SK-N-DZ (cell line): Measurements from ENCODE around the gene BIVM.

Experiments used
- DNase-seq: peaks from one replicate; pipeline ENCODE4 v3.0.0-alpha.2; 2015; ENCODE audit warnings: low spot score

Gene BIVM

GRCh38 chr13:102838982-102839381 is 40.1 kb downstream of the BIVM start:
- DNase-seq = no peak

- no peak for DNase-seq
Measured at GRCh38 chr13:102839462-102839861, 40.5 kb downstream of the BIVM start.

DNA sequence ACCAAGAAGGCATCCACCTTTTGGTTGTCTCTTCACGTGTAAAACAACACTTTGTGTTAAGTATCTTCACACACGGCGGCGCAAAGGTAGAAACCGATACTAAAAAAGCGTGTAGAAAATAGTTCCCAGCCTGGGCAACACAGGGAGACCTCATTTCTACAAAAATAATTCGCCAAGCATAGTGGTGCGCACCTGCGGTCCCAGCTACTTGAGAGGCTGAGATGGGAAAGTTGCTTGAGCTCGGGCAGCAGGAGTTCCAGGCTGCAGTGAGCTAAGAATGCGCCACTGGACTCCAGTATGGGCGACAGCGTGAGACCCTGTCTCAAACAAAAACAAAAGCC is 46.3 kb downstream of the BIVM start:
- DNase-seq = no peak

- peak; percentile 95 for DNase-seq
Measured at GRCh38 chr13:102845630-102846260, 46.8 kb downstream of the BIVM start, which contains the start of gene ERCC5. ERCC5 (plus strand) TSS chr13:102846032; CDS start chr13:102846267, 235 bp downstream.

DNA sequence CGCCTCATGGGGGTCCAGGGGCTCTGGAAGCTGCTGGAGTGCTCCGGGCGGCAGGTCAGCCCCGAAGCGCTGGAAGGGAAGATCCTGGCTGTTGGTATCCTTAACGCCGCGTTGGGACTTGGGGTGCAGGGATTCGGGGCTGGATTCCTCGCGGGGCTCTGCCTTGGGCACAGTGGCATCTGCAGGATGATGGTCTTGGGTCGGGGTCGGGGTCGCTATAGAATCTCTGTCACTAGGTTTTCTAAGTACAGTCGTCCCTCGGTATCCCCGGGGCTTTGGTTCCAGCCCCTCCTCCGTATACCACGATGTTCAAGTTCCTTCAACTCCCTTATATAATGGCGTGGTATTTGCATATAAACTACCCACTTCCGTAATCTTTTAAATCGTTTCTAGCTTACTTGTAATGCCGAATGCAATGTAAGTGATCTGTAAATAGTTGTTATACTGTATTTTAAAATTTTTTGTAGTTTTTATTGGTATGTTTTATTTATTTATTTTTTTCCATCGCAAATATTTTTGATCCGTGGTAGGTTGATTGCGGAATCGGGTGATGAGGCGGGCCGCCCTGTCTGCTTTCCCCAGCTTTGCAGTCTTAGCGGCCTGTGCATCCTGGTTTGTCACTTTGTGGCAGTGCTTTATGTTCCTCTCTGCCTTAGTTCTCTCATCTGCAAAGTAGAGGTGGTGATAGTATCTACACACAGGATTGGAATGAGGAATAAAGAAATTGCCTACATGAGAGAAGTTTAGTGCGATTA is 47.5 kb downstream of the BIVM start:
- DNase-seq = peak; percentile 36

GRCh38 chr13:102847272-102848234 is 48.6 kb downstream of the BIVM start:
- DNase-seq = peak; percentile 28

GRCh38 chr13:102848956-102849355 is 50.0 kb downstream of the BIVM start:
- DNase-seq = no peak

- no peak for DNase-seq
Measured at GRCh38 chr13:102852556-102852955, 53.6 kb downstream of the BIVM start.

GRCh38 chr13:102854675-102855074 is 55.8 kb downstream of the BIVM start:
- DNase-seq = no peak

- no peak for DNase-seq
Measured at GRCh38 chr13:102856557-102856956, 57.6 kb downstream of the BIVM start.

GRCh38 chr13:102862624-102863210 is 63.8 kb downstream of the BIVM start:
- DNase-seq = no peak

- DNase-seq = no peak
Measured at GRCh38 chr13:102863590-102863989, 64.7 kb downstream of the BIVM start.

DNA sequence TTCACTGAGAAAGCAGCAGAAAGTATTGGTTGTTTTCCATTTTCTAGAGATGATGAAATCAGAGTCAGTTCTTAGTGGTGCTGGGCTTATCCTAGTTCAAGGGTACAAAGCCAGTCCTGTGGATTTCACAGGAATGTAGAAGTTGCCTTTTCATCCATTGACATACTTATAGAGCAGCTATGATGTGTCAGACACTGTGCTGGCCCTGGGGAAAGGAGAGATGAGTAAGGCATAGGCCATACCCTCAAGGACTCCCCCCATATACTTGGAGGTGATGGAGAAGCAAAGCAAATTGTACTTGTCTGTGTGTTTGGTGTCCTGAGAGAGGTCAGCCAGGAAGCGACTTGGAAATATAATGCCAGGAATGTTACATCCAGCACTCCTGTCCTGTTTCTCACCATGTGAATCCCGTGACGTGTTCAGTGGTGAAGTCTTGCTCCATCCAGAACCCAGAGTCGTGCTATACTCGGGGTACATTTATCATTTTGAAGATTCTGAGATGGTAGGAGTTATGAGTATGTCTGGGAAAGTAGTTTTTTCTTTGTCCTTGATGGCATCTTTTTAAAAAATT is 69.5 kb downstream of the BIVM start:
- DNase-seq = no peak

DNA sequence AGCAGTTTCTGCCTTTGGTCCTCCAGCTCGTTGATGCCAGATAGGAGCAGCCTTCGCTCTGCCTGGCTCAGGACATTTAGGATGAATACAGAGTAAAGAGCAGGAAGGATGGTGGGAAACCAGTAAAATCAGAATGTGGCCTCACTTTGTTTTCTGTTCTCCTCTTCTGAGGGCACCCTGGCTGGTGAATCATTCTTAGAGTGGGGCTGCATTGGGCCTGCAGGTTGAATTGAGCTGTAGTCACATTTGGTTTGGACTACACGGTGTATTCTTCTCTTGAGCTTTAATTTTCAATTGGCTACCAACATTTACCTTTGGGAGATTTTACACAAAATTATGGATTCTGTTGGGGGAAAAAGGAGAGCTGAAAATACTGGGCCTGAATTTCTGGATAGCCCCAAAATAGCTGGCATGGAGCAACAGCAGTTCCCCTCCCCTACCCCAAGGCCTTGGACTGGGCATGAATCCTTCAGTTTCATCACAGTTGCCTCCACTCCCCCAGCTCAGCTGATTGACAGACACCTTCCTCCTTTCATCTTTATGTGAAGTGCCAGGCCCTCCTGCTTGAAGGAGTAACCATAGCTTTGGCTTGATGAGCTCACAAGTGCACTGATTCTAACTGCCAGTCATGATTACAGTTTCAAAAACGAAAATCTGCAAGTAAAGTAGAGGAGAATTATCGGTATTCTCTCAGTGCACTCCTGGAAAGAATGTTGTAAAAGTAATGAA is 71.2 kb downstream of the BIVM start:
- peak; percentile 7 for DNase-seq

- DNase-seq = peak; percentile 58
Measured at GRCh38 chr13:102870677-102871415, 71.9 kb downstream of the BIVM start.

DNA sequence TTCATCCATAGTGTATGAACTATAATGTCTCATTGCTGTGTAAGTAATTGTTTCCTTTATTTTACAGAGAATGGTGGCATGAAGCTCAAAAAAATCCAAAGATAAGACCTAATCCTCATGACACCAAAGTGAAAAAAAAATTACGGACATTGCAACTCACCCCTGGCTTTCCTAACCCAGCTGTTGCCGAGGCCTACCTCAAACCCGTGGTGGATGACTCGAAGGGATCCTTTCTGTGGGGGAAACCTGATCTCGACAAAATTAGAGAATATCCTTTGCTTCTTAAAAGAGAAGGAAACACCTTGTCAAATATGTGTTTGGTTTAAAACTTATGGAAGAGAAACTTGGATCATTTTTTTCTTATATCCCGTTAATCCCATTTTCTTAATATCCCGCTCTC is 73.2 kb downstream of the BIVM start:
- DNase-seq = no peak

DNA sequence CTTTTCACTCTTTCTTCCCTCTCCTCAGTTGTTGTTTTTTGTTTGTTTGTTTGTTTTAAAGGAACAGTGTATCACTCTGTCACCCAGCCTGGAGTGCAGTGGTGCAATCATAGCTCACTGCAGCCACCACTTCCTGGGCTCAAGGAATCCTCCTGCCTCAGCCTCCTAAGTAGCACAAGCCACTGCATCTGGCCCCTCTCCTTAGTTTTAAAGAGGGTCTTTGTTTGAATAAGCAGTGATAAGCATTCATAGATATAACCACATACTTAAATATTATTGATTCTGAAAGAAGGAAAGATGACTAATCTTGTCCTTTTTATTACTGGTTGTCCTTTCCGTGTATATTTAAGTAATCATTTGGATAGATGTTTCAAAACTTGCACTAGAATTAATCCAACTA is 73.6 kb downstream of the BIVM start:
- no peak for DNase-seq

DNA sequence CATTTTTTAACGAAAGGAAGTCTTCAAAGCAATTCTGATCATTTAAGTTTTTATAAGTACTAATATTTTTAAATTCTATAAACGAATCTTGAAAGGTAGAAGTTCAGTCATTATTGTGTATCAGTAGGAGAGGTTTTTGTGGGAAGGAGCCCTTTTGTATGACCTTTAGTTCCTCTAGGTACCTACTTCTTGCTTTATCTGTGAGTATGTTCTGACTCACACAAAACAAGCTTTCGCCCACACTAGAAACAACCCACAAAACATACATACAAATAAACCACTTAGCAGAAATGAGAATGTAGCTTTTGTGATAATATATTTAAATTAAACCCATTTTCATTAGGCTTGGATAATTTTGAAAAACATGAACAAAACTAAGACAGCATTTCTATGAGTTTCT is 74.7 kb downstream of the BIVM start:
- no peak for DNase-seq

DNA sequence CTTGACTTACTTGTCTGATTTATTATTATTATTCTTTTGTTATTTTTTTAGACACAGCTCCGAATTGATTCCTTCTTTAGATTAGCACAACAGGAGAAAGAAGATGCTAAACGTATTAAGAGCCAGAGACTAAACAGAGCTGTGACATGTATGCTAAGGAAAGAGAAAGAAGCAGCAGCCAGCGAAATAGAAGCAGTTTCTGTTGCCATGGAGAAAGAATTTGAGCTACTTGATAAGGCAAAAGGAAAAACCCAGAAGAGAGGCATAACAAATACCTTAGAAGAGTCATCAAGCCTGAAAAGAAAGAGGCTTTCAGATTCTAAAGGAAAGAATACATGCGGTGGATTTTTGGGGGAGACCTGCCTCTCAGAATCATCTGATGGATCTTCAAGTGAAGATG is 76.3 kb downstream of the BIVM start:
- DNase-seq = no peak

DNA sequence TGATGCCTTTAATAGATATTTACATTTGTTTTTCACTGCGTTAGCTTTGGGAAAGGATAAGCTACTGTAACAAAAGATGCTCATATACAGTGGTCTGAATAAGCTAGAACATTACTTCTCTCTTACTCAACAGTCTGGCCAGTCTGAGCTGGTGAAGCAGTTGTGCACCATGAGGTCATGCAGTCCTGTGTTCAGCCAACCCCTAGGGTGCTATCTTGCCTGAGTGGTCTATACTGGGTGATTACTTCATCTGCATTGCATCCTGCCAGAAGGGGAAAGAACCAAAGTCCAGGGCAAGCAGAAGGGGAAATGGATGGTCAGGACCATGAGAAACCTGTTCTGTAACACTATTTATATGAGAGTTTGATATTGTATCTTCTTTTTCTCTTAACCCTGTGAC is 78.4 kb downstream of the BIVM start:
- DNase-seq = no peak
